Omental fat pad (tissue), 4 donors: Measurements from ENCODE around the gene SLC13A4. TPM values are rescaled to one million over a fixed set of nuclear protein-coding genes. Genes with fewer than 3 reads are reported as not detected.

Experiments
- ATAC-seq: fragments of 150-250 bp; one replicate; pipeline ENCODE4 v1.9.1; 2016; ENCODE audit warnings: mild to moderate bottlenecking, moderate library complexity; ENCODE audit not compliant: low FRiP score
- DNase-seq: peaks from one replicate; pipeline ENCODE4 v3.0.0-alpha.2; 2019; ENCODE audit warnings: low spot score
- total RNA-seq, 4 donors: library from RNA; depleted of rRNA; stranded (reverse); fragments of >200 nt; gene quantifications; one replicate each; pipeline ENCODE4 v1.1.0, GENCODE V29; 2016
- TF ChIP-seq, protein P1 (sequence below), 3 donors: fragments of 450-650 bp; IDR thresholded peaks; one replicate each; pipeline ENCODE4 v1.5.1; 2016 to 2017; ENCODE audit warnings: antibody characterized with exemption in 3 of 3, mild to moderate bottlenecking in 3 of 3, moderate library complexity in 2 of 3

SLC13A4 gene
- total RNA-seq, 4 donors from 2014 or later: 0.09 to 1.4 (median 0.79) TPM; not detected in 1

GRCh38 chr7:135731131-135731530 is 3.1 kb upstream of the SLC13A4 start:
- DNase-seq: no peak
- no peak for ATAC-seq
- TF ChIP-seq, protein P1, sequence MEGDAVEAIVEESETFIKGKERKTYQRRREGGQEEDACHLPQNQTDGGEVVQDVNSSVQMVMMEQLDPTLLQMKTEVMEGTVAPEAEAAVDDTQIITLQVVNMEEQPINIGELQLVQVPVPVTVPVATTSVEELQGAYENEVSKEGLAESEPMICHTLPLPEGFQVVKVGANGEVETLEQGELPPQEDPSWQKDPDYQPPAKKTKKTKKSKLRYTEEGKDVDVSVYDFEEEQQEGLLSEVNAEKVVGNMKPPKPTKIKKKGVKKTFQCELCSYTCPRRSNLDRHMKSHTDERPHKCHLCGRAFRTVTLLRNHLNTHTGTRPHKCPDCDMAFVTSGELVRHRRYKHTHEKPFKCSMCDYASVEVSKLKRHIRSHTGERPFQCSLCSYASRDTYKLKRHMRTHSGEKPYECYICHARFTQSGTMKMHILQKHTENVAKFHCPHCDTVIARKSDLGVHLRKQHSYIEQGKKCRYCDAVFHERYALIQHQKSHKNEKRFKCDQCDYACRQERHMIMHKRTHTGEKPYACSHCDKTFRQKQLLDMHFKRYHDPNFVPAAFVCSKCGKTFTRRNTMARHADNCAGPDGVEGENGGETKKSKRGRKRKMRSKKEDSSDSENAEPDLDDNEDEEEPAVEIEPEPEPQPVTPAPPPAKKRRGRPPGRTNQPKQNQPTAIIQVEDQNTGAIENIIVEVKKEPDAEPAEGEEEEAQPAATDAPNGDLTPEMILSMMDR (IDR thresholded peaks at IDR 0.05): no peak

DNA sequence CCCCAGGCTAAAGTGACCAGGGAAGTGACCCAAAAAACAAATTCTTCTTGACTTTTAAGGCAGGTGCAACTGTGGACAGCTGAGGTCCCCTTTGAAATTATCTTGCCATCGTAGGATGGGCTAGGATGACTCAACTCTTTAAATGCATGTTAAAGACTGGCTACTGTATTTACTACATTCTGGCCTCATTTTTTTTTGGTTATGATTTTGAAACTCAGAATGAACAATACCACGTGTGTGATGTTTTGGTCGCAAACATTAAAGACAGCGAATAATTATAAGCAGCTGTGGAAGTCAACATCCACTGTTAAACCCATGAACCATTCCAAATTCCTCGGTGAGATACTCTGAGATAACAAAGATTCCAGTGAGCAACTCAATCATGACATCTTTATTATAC is 1.2 kb upstream of the SLC13A4 start:
- no peak for ATAC-seq
- TF ChIP-seq, protein P1 (IDR thresholded peaks at IDR 0.05): no peak
- DNase-seq: no peak

DNA sequence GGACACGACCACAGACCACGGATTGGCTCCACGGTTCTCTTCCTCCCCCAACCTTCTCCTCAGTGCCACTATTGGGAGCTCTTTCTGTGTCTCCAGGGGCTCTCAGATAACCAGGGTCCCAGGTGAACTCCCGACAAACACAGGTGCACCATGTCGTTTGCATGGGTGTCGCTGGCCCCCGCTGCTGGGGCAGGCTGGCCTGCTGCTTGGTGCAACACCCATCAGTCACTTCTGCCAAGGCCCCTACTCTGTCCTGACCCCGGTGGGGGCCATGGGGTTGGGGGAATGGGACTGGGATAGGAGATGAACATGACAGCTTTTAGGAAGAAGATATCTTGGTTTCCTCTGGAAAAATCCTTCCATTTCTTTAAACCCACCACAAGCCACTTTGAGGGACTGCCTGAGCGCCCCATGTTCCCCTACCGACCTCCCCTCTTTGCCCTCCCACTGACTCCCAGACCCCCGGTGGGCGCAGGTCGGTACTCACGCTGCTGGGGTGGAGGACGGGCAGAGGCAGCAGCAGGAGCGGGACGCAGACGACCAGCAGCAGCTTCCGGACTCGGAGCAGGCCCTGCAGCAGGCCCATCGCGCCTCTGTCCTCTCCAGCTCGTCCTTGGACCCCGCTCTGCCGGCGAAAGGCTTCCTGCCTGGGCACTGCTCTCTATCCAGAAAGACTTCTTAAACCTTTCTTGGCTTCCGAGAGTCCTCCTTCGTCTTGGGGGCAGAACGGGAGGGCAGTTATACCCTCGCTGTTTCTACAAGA is 894 bp downstream of the SLC13A4 start:
- ATAC-seq (no peak), DNase-seq (no peak)
- TF ChIP-seq, protein P1 (IDR thresholded peaks at IDR 0.05): no peak

GRCh38 chr7:135726276-135726788 is 1.7 kb downstream of the SLC13A4 start:
- TF ChIP-seq, protein P1 (IDR thresholded peaks at IDR 0.05): no peak
- ATAC-seq (no peak), DNase-seq (no peak)

- TF ChIP-seq, protein P1 (IDR thresholded peaks at IDR 0.05): no peak
- ATAC-seq: no peak
- DNase-seq: no peak
Observed at GRCh38 chr7:135723411-135723810, 4.6 kb downstream of the SLC13A4 start.

GRCh38 chr7:135721198-135721820 is 6.7 kb downstream of the SLC13A4 start:
- DNase-seq: no peak
- TF ChIP-seq, protein P1 (IDR thresholded peaks at IDR 0.05): no peak
- ATAC-seq: no peak
